Esophagus muscularis mucosa (tissue), 4 donors: ENCODE data around the gene MBD6. TPM values are rescaled to one million over a fixed set of nuclear protein-coding genes. Genes with fewer than 3 reads are reported as not detected.
A peak's percentile ranks its signal among the peaks of the same experiment; 100 is the strongest.

ENCODE experiments used
- DNase-seq: peaks from one replicate; pipeline ENCODE4 v3.0.0-alpha.2; 2017; ENCODE audit errors: extremely low spot score
- H3K27ac ChIP-seq, 4 donors: fragments of 200-600 bp; sonication (generic); replicated peaks in 1 of 4; 1 replicate in 3 of 4; 2 replicates in 1 of 4; pipeline ENCODE4 v1.5.1; 2016 to 2019; ENCODE audit warnings: mild to moderate bottlenecking in 1 of 4
- H3K27me3 ChIP-seq, 4 donors: fragments of 200-600 bp; sonication (generic); one replicate each; pipeline versions ENCODE4 v1.5.1 to v1.6.0; 2016 to 2019
- H3K36me3 ChIP-seq, 4 donors: fragments of 200-600 bp; sonication (generic); one replicate each; pipeline ENCODE4 v1.5.1; 2016 to 2019
- H3K4me1 ChIP-seq, 4 donors: fragments of 200-600 bp; sonication (generic); one replicate each; pipeline ENCODE4 v1.5.1; 2016 to 2019
- H3K4me3 ChIP-seq, 4 donors: fragments of 200-600 bp; sonication (generic); 1 replicate in 2 of 4; 2 replicates in 2 of 4; pipeline ENCODE4 v1.5.1; 2016 to 2019; ENCODE audit warnings: mild to moderate bottlenecking in 4 of 4, moderate library complexity in 1 of 4
- H3K9me3 ChIP-seq, 4 donors: fragments of 200-600 bp; sonication (generic); 1 replicate in 3 of 4; 2 replicates in 1 of 4; pipeline ENCODE4 v1.5.1; 2016 to 2019
- EP300 ChIP-seq: sonication (generic); formaldehyde crosslinking; IDR thresholded peaks from one replicate; pipeline ENCODE4 v1.6.1; 2017; ENCODE audit warnings: antibody characterized with exemption
- POLR2A ChIP-seq: fragments of 450-650 bp; IDR thresholded peaks from one replicate; pipeline ENCODE4 v1.6.1; 2017; ENCODE audit warnings: antibody characterized with exemption, moderate library complexity, mild to moderate bottlenecking, low read depth
- POLR2AphosphoS5 ChIP-seq, 2 donors: sonication (generic); formaldehyde crosslinking; IDR thresholded peaks; one replicate each; pipeline ENCODE4 v1.6.1; 2017; ENCODE audit warnings: antibody characterized with exemption in 2 of 2
- WGBS: methylation state at CpG from one replicate; pipeline ENCODE4 v1.1.5; 2018; 5-methylcytosine and 5-hydroxymethylcytosine counted together
- intact Hi-C: fragments of 100-400 bp; cut with DNase I; formaldehyde crosslinking; loops from one replicate; pipeline ENCODE4 v1.15.1; 2023
- total RNA-seq, 4 donors: library from RNA; depleted of rRNA; stranded (reverse); fragments of >200 nt; gene quantifications; one replicate each; pipeline versions ENCODE4 v1.1.0 to v1.2.1, GENCODE V29; 2016
- TF ChIP-seq, protein P1 (sequence below), 3 experiments: fragments of 200-600 bp in 2 of 3; fragments of 450-650 bp in 1 of 3; sonication (generic) in 2 of 3; IDR thresholded peaks; one replicate each; pipeline ENCODE4 v1.5.1; 2017 to 2019; ENCODE audit warnings: antibody characterized with exemption in 3 of 3, mild to moderate bottlenecking in 2 of 3, moderate library complexity in 1 of 3

Gene MBD6, protein sequence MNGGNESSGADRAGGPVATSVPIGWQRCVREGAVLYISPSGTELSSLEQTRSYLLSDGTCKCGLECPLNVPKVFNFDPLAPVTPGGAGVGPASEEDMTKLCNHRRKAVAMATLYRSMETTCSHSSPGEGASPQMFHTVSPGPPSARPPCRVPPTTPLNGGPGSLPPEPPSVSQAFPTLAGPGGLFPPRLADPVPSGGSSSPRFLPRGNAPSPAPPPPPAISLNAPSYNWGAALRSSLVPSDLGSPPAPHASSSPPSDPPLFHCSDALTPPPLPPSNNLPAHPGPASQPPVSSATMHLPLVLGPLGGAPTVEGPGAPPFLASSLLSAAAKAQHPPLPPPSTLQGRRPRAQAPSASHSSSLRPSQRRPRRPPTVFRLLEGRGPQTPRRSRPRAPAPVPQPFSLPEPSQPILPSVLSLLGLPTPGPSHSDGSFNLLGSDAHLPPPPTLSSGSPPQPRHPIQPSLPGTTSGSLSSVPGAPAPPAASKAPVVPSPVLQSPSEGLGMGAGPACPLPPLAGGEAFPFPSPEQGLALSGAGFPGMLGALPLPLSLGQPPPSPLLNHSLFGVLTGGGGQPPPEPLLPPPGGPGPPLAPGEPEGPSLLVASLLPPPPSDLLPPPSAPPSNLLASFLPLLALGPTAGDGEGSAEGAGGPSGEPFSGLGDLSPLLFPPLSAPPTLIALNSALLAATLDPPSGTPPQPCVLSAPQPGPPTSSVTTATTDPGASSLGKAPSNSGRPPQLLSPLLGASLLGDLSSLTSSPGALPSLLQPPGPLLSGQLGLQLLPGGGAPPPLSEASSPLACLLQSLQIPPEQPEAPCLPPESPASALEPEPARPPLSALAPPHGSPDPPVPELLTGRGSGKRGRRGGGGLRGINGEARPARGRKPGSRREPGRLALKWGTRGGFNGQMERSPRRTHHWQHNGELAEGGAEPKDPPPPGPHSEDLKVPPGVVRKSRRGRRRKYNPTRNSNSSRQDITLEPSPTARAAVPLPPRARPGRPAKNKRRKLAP
- 10 to 100 TPM; 13.8 to 19.9 (median 16.9) TPM for total RNA-seq

DNA sequence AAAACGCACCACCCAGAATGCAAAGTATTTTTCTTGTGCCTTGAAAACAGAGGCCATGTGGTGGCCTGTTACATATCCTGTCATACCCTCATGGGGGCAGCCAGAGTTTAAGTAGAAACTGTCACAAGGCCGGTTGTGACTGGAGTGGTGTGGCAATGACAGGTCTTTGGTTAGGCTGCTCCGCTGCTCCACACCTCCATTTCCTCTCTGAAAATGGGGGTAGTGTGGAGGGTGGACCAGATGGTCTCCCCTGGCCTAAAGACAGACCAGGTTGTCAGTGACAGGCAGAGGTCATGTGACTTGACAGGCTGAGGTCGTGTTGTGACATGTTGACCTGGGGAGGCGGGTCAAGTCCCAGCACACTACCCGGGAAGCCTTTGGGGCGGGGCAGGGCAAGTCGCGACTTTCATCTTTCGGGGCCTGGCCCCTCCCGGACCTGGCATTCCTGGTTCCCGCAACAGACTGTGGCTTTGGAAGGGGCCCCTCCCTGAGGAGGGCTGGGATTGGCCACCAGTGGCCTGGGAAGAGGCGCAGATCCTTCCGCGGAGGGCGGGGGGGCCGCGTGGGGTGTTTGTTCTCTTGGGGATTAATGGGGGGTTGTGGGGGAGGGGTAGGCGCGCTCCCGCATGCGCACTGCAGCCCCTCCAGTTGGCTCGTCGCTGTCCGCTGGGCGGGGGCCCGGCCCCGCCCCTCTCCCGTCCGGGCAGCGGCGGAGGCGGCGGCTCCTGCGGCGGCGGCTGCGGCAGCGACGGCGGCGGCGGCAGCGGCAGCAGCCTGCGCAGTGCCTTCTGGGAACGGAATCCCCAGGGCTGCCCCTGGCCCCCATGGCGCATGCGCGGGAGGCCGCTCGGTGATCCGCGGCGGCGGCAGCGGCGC, at the start of gene MBD6:
Gene MBD6 (plus strand): TSS at position 814 of the 876 bp plus-strand sequence. CDS start 1,480 bp downstream, outside the sequence.
- intact Hi-C loops, result no loop called here
- DNase-seq, result peak; percentile 98
- H3K4me1 ChIP-seq, result peaks cover 53 to 75% (median 74%) of the 10 kb centered on the region in 4 donors
- no peaks in the 10 kb centered on the region for H3K27me3 ChIP-seq
- H3K9me3 ChIP-seq, result no peaks in the 10 kb centered on the region
- TF ChIP-seq, protein P1, sequence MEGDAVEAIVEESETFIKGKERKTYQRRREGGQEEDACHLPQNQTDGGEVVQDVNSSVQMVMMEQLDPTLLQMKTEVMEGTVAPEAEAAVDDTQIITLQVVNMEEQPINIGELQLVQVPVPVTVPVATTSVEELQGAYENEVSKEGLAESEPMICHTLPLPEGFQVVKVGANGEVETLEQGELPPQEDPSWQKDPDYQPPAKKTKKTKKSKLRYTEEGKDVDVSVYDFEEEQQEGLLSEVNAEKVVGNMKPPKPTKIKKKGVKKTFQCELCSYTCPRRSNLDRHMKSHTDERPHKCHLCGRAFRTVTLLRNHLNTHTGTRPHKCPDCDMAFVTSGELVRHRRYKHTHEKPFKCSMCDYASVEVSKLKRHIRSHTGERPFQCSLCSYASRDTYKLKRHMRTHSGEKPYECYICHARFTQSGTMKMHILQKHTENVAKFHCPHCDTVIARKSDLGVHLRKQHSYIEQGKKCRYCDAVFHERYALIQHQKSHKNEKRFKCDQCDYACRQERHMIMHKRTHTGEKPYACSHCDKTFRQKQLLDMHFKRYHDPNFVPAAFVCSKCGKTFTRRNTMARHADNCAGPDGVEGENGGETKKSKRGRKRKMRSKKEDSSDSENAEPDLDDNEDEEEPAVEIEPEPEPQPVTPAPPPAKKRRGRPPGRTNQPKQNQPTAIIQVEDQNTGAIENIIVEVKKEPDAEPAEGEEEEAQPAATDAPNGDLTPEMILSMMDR (IDR thresholded peaks at IDR 0.05), result no peak
- TF ChIP-seq POLR2AphosphoS5 (IDR thresholded peaks at IDR 0.05) (peak; percentile 52 to 91), EP300 (no peak), POLR2A (peak; percentile 43)
- 4% methylated on average over 16 of the region's 57 CpGs for WGBS
- peaks cover 13 to 44% (median 35%) of the 10 kb centered on the region in 4 donors for H3K36me3 ChIP-seq
- H3K4me3 ChIP-seq, result peak within 1 kb of the TSS; percentile 78 to 95 (median 84)
- H3K27ac ChIP-seq, result peak within 1 kb of the TSS; percentile 95 to 99 (median 98)

DNA sequence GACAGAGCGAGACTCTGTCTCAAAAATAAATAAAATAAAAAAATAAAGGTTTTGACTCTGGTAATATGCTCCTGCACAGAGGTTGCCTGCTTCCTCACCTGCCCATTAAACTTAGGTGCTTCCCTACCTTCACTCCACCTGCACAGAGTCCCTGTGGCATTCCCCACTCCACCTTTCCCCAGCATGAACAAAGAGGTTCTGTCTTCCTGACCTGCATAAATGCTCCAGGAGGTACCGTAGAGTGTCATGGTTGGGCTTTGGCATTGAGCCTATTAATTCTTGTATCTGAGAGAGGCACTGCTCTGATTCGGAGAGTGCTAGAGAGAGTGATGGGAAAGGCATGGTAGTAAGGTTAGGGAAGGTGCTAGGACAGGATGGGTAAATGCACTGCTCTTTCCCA, 49.2 kb upstream of the MBD6 start:
- no peaks in the 10 kb centered on the region for H3K36me3 ChIP-seq
- H3K9me3 ChIP-seq, result no peaks in the 10 kb centered on the region
- H3K27me3 ChIP-seq, result peaks cover 0 to 95% (median 37%) of the 10 kb centered on the region in 4 donors

DNA sequence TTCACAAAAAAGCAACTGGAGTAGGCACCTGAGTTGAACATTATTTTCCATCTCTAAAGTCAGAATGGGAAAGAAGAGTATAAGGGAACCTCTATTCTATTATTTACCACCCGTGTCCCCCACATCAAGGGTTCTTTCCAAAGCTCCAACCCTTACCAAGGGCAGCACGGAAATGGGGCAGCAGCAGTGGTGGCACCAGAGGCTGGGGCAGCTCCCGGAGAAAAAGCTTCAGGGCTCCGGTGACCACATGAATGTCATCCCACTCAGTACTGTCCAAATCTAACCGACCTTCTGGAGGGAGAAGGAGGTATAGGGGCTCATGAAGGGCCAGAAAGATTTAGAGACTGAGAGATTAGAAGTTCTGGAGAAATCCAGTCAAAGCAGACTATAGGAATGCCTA, 48.7 kb upstream of the MBD6 start:
- intact Hi-C loops, result no loop called here
- Histone ChIP-seq H3K27me3 (peaks cover 0 to 95% (median 37%) of the 10 kb centered on the region in 4 donors), H3K4me1 (peaks cover 13 to 20% (median 18%) of the 10 kb centered on the region in 4 donors), H3K9me3 (no peaks in the 10 kb centered on the region), H3K36me3 (no peaks in the 10 kb centered on the region), H3K4me3 (no peak overlapping the region), H3K27ac (no peak overlapping the region)
- no peak for TF ChIP-seq EP300
- TF ChIP-seq, protein P1 (IDR thresholded peaks at IDR 0.05), result no peak
- TF ChIP-seq POLR2AphosphoS5 (IDR thresholded peaks at IDR 0.05), result no peak
- no peak for TF ChIP-seq POLR2A
- WGBS, result 90% methylated on average over 5 of the region's 5 CpGs
- DNase-seq, result no peak

More for the DNA sequence above, 49.2 kb upstream of the MBD6 start:
- no peak overlapping the region for H3K4me3 ChIP-seq
- DNase-seq, result no peak
- peaks cover 13 to 20% (median 18%) of the 10 kb centered on the region in 4 donors for H3K4me1 ChIP-seq
- intact Hi-C loops, result no loop called here
- no peak overlapping the region for H3K27ac ChIP-seq
- TF ChIP-seq POLR2A, result no peak
- no peak for TF ChIP-seq EP300
- TF ChIP-seq, protein P1 (IDR thresholded peaks at IDR 0.05), result no peak
- TF ChIP-seq POLR2AphosphoS5 (IDR thresholded peaks at IDR 0.05), result no peak
- 39% methylated on average over 3 of the region's 3 CpGs for WGBS

DNA sequence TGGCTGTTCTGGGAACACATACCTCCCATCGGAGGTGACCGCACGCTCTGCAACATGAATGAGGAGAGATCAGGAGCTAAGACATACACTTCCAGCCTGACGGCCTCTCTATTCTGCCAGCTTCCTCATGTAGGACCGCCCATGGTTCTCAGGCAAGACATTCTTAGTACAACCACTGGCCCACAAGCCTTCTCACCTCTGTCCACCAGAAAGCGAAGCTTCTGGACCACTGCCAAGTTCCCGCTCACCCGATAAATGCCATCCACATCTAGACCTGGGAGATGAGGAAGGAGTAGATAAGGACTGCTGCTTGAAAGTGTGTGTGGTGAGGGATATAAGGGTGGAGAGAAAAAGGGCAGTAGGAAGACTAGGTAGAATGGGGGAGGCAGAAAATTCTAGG, 48.2 kb upstream of the MBD6 start:
- intact Hi-C loops, result no loop called here
- no peaks in the 10 kb centered on the region for H3K36me3 ChIP-seq
- no peak overlapping the region for H3K27ac ChIP-seq
- H3K9me3 ChIP-seq, result no peaks in the 10 kb centered on the region
- peaks cover 13 to 20% (median 18%) of the 10 kb centered on the region in 4 donors for H3K4me1 ChIP-seq
- DNase-seq, result no peak
- H3K27me3 ChIP-seq, result peaks cover 0 to 95% (median 37%) of the 10 kb centered on the region in 4 donors
- TF ChIP-seq POLR2A (no peak), POLR2AphosphoS5 (IDR thresholded peaks at IDR 0.05) (no peak), EP300 (no peak)
- TF ChIP-seq, protein P1 (IDR thresholded peaks at IDR 0.05), result no peak
- H3K4me3 ChIP-seq, result no peak overlapping the region
- WGBS, result 83% methylated on average over 8 of the region's 8 CpGs
